Keratinocyte (primary cell): Measurements from ENCODE around the gene PTPRD. TPM values are rescaled to one million over a fixed set of nuclear protein-coding genes. Genes with fewer than 3 reads are reported as not detected.

Source experiments
- DNase-seq: peaks from one replicate; pipeline ENCODE4 v3.0.0-alpha.2; 2011; ENCODE audit warnings: low read depth, missing footprints, low spot score
- FAIRE-seq: peaks from 2 replicates; lab custom pipeline; 2011; peaks lifted over from hg19 to GRCh38; lab: Jason Lieb, UNC
- H2AFZ ChIP-seq: 2 replicates; pipeline ENCODE4 v1.6.0; 2012; ENCODE audit warnings: low read length, control low read depth, inconsistent platforms; ENCODE audit not compliant: control insufficient read depth
- H3K27ac ChIP-seq: 2 replicates; pipeline ENCODE4 v1.5.1; 2011; ENCODE audit warnings: low read length; ENCODE audit not compliant: control insufficient read depth, insufficient read depth
- H3K27me3 ChIP-seq: 3 replicates; pipeline ENCODE4 v1.6.0; 2011; ENCODE audit warnings: low read length; ENCODE audit not compliant: control insufficient read depth, insufficient read depth; ENCODE audit errors: extremely low read depth
- H3K36me3 ChIP-seq, 2 experiments: 2 replicates in 1 of 2; 3 replicates in 1 of 2; pipeline ENCODE4 v1.5.1; 2011; ENCODE audit warnings: low read length in 2 of 2, mild to moderate bottlenecking in 1 of 2; ENCODE audit not compliant: control insufficient read depth in 2 of 2, insufficient read depth in 2 of 2; ENCODE audit errors: extremely low read depth in 1 of 2
- H3K4me1 ChIP-seq: 3 replicates; pipeline ENCODE4 v1.5.1; 2011; ENCODE audit warnings: low read length; ENCODE audit not compliant: control insufficient read depth, insufficient read depth; ENCODE audit errors: extremely low read depth
- H3K4me2 ChIP-seq: 3 replicates; pipeline ENCODE4 v1.6.0; 2011; ENCODE audit warnings: low read depth, low read length; ENCODE audit not compliant: control insufficient read depth, insufficient read depth; ENCODE audit errors: extremely low read depth
- H3K4me3 ChIP-seq, 3 experiments: fragments of 200-600 bp in 1 of 3; sonication (generic) in 1 of 3; 2 replicates in 2 of 3; 3 replicates in 1 of 3; pipeline ENCODE4 v1.5.1; 2011 to 2016; ENCODE audit warnings: low read length in 3 of 3, mild to moderate bottlenecking in 3 of 3, control low read depth in 2 of 3, inconsistent platforms in 1 of 3, low read depth in 1 of 3, mixed read lengths in 1 of 3, mixed run types in 1 of 3, moderate library complexity in 1 of 3; ENCODE audit not compliant: control insufficient read depth in 2 of 3, insufficient read depth in 2 of 3; ENCODE audit errors: extremely low read depth in 1 of 3
- H3K79me2 ChIP-seq: 2 replicates; pipeline ENCODE4 v1.6.0; 2012; ENCODE audit warnings: low read length; ENCODE audit not compliant: control insufficient read depth, insufficient read depth
- H3K9ac ChIP-seq: 3 replicates; pipeline ENCODE4 v1.6.0; 2011; ENCODE audit warnings: low read length; ENCODE audit not compliant: control insufficient read depth, insufficient read depth; ENCODE audit errors: extremely low read depth
- H3K9me1 ChIP-seq: 3 replicates; pipeline ENCODE4 v1.6.0; 2011; ENCODE audit warnings: low read length; ENCODE audit not compliant: control insufficient read depth, insufficient read depth; ENCODE audit errors: extremely low read depth
- H3K9me3 ChIP-seq: 2 replicates; pipeline ENCODE4 v1.5.1; 2012; ENCODE audit warnings: low read depth, low read length; ENCODE audit not compliant: control insufficient read depth
- H4K20me1 ChIP-seq: 3 replicates; pipeline ENCODE4 v1.6.0; 2011; ENCODE audit warnings: low read length; ENCODE audit not compliant: control insufficient read depth, insufficient read depth; ENCODE audit errors: extremely low read depth
- CTCF ChIP-seq, 3 experiments: IDR thresholded peaks in 1 of 3; conservative IDR thresholded peaks in 1 of 3; optimal IDR thresholded peaks in 1 of 3; 2 replicates in 2 of 3; 3 replicates in 1 of 3; pipeline versions ENCODE3 to v1.5.1; 2011; ENCODE audit warnings: low read length in 3 of 3, mild to moderate bottlenecking in 3 of 3, moderate library complexity in 2 of 3, control low read depth in 1 of 3, inconsistent platforms in 1 of 3; ENCODE audit not compliant: insufficient read depth in 2 of 3; ENCODE audit errors: extremely low read depth in 1 of 3
- EZH2 ChIP-seq: IDR thresholded peaks from one replicate; pipeline ENCODE4 v1.6.1; 2012; ENCODE audit warnings: inconsistent platforms, mild to moderate bottlenecking, low read length, moderate library complexity
- dilution Hi-C: fragments of 300-500 bp; cut with MboI; formaldehyde crosslinking; loops from one replicate; pipeline ENCODE4 v1.7.0; 2020; ENCODE audit warnings: low sequenced_read_pairs; ENCODE audit not compliant: extremely low pct_ligation_motif_present
- polyA plus RNA-seq, 5 experiments: library from polyadenylated mRNA; depleted of rRNA in 3 of 5; stranded (reverse) in 3 of 5; stranded (forward) in 1 of 5; unstranded in 1 of 5; fragments of >200 nt; gene quantifications; 1 replicate in 1 of 5; 2 replicates in 3 of 5; 3 replicates in 1 of 5; pipeline versions ENCODE4 v1.2.1 to v1.2.3, GENCODE V29; 2011 to 2012; ENCODE audit warnings: missing spikeins in 2 of 5, low read depth in 1 of 5, low replicate concordance in 1 of 5

The PTPRD gene
- polyA plus RNA-seq, 1 donor (not counting 4 experiments of a cell fraction or from before 2014, with no cell fraction given): 0.10 TPM

GRCh38 chr9:10007356-10007755 is 605.4 kb downstream of the PTPRD start:
- Histone ChIP-seq H3K27me3 (no peaks in the 10 kb centered on the region), H3K79me2 (no peaks in the 10 kb centered on the region), H3K27ac (no peak overlapping the region), H4K20me1 (no peaks in the 10 kb centered on the region), H3K9ac (no peak overlapping the region), H3K36me3 (no peaks in the 10 kb centered on the region), H3K4me2 (no peak overlapping the region), H3K9me1 (no peaks in the 10 kb centered on the region), H3K9me3 (no peaks in the 10 kb centered on the region), H3K4me1 (no peaks in the 10 kb centered on the region), H2AFZ (no peak overlapping the region), H3K4me3 (no peak overlapping the region)
- dilution Hi-C loops: no loop called here
- no peak for TF ChIP-seq EZH2
- TF ChIP-seq CTCF (optimal IDR thresholded peaks at IDR 0.05 in 1 of 3, IDR thresholded peaks at IDR 0.05 in 1 of 3, conservative IDR thresholded peaks at IDR 0.05 in 1 of 3; ENCODE audit: extremely low read depth in 1 of 3, insufficient read depth in 2 of 3, low read length in 3 of 3): no peak
- no peak for FAIRE-seq
- DNase-seq: no peak

GRCh38 chr9:10005206-10005605 is 607.6 kb downstream of the PTPRD start:
- Histone ChIP-seq H3K4me1 (no peaks in the 10 kb centered on the region), H3K4me3 (no peak overlapping the region), H3K9ac (no peak overlapping the region), H3K9me3 (no peaks in the 10 kb centered on the region), H3K79me2 (no peaks in the 10 kb centered on the region), H3K4me2 (no peak overlapping the region), H3K36me3 (no peaks in the 10 kb centered on the region), H3K27ac (no peak overlapping the region), H3K27me3 (no peaks in the 10 kb centered on the region), H2AFZ (no peak overlapping the region), H3K9me1 (no peaks in the 10 kb centered on the region), H4K20me1 (no peaks in the 10 kb centered on the region)
- TF ChIP-seq EZH2: no peak
- no peak for TF ChIP-seq CTCF (optimal IDR thresholded peaks at IDR 0.05 in 1 of 3, IDR thresholded peaks at IDR 0.05 in 1 of 3, conservative IDR thresholded peaks at IDR 0.05 in 1 of 3; ENCODE audit: extremely low read depth in 1 of 3, insufficient read depth in 2 of 3, low read length in 3 of 3)
- FAIRE-seq: no peak
- dilution Hi-C loops: no loop called here
- no peak for DNase-seq
